ENCODE data around the gene COX19. TPM values are rescaled to one million over a fixed set of nuclear protein-coding genes. Genes with fewer than 3 reads are reported as not detected.

COX19 gene
- total and polyA plus RNA-seq, 2 of the 13 experiments (the other 11 are each of a cell fraction or from before 2014, with no cell fraction given): 11.5 to 21.7 TPM

GRCh38 chr7:926061-927030 lies 49.0 kb downstream of the COX19 start (continued):
- TF ChIP-seq BRD4 (CRISPR knock-in tag; IDR thresholded peaks at IDR 0.05): 0 out of 2 replicates have a peak, but pooled peaks have one; percentile 21
- TF ChIP-seq CTCF (CRISPR knock-in tag; IDR thresholded peaks at IDR 0.05): peak; percentile 21; the same call in 1 of the 2 replicates
- peak; percentile 85 for TF ChIP-seq NR2F2 (IDR thresholded peaks at IDR 0.05; ENCODE audit: borderline replicate concordance, low read depth)
- no peak for TF ChIP-seq SOX6 (IDR thresholded peaks at IDR 0.05)
- peak; percentile 89 for TF ChIP-seq SOX6 (CRISPR knock-in tag; IDR thresholded peaks at IDR 0.05)
- TF ChIP-seq TSC22D2 (CRISPR knock-in tag; IDR thresholded peaks at IDR 0.05; ENCODE audit: borderline replicate concordance): no peak
- TF ChIP-seq SATB2 (CRISPR knock-in tag; IDR thresholded peaks at IDR 0.05): no peak
- TF ChIP-seq BCL6 (CRISPR knock-in tag; IDR thresholded peaks at IDR 0.05): peak; percentile 89
- TF ChIP-seq ZNF563 (CRISPR knock-in tag; IDR thresholded peaks at IDR 0.05): peak; percentile 8; the same call in 1 of the 2 replicates
- peak; percentile 67 for TF ChIP-seq ZGPAT (CRISPR knock-in tag; IDR thresholded peaks at IDR 0.05)
- peak; percentile 91 for TF ChIP-seq POLR2G (IDR thresholded peaks at IDR 0.05; ENCODE audit: low read depth, low read length)
- TF ChIP-seq HOXA5 (CRISPR knock-in tag; IDR thresholded peaks at IDR 0.05): 0 out of 2 replicates have a peak, but pooled peaks have one; percentile 11
- TF ChIP-seq ZNF331 (CRISPR knock-in tag; IDR thresholded peaks at IDR 0.05): peak; percentile 40; the same call in 1 of the 2 replicates
- no peak for TF ChIP-seq NR3C1 (CRISPR knock-in tag; IDR thresholded peaks at IDR 0.05)
- peak; percentile 93 for TF ChIP-seq REPIN1 (CRISPR knock-in tag; IDR thresholded peaks at IDR 0.05; ENCODE audit: borderline replicate concordance, low read depth)
- no peak for TF ChIP-seq ZNF367 (CRISPR knock-in tag; IDR thresholded peaks at IDR 0.05; ENCODE audit: borderline replicate concordance)
- no peak for TF ChIP-seq SETDB1 (CRISPR knock-in tag; IDR thresholded peaks at IDR 0.05; ENCODE audit: borderline replicate concordance)
- no peak for TF ChIP-seq ZNF160 (CRISPR knock-in tag; IDR thresholded peaks at IDR 0.05)
- no peak for TF ChIP-seq ZNF383 (CRISPR knock-in tag; IDR thresholded peaks at IDR 0.05; ENCODE audit: borderline replicate concordance)
- peak; percentile 55 for TF ChIP-seq YEATS4 (CRISPR knock-in tag; IDR thresholded peaks at IDR 0.05; ENCODE audit: borderline replicate concordance)
- TF ChIP-seq NAIF1 (CRISPR knock-in tag; IDR thresholded peaks at IDR 0.05; ENCODE audit: borderline replicate concordance): 0 out of 2 replicates have a peak, but pooled peaks have one; percentile 46
- peak; percentile 73 for TF ChIP-seq MAX (IDR thresholded peaks at IDR 0.05)
- TF ChIP-seq ZNF710 (CRISPR knock-in tag; IDR thresholded peaks at IDR 0.05; ENCODE audit: borderline replicate concordance): 0 out of 2 replicates have a peak, but pooled peaks have one; percentile 28
- TF ChIP-seq SRSF1 (optimal IDR thresholded peaks at IDR 0.05; ENCODE audit: low read depth, low read length): peak; percentile 74
- peak; percentile 69; the same call in 1 of the 2 replicates for TF ChIP-seq SALL2 (CRISPR knock-in tag; IDR thresholded peaks at IDR 0.05)
